Measurements from ENCODE around the gene FJX1.
"Not testable (repeated sequence)": the region's sequence is repeated elsewhere in the genome, so short reads cannot be mapped to it uniquely, and the experiment has no call there.

The FJX1 gene

GRCh38 chr11:35635933-35636332, 17.7 kb downstream of the FJX1 start:
- no peak for DNase-seq

- DNase-seq = no peak
Observed at GRCh38 chr11:35639591-35640179, 21.4 kb downstream of the FJX1 start.

GRCh38 chr11:35641171-35641897, 23.1 kb downstream of the FJX1 start:
- no peak for DNase-seq

- no peak for DNase-seq
Observed at GRCh38 chr11:35641964-35642363, 23.7 kb downstream of the FJX1 start.

- no peak for DNase-seq
Observed at GRCh38 chr11:35647421-35648093, 29.3 kb downstream of the FJX1 start.

GRCh38 chr11:35650006-35650405, 31.7 kb downstream of the FJX1 start:
- no peak for DNase-seq

GRCh38 chr11:35650467-35650866, 32.2 kb downstream of the FJX1 start:
- no peak for DNase-seq

GRCh38 chr11:35651263-35651662, 33.0 kb downstream of the FJX1 start:
- DNase-seq = no peak

GRCh38 chr11:35652786-35653185, 34.5 kb downstream of the FJX1 start:
- not testable (repeated sequence) for DNase-seq

GRCh38 chr11:35654711-35655110, 36.5 kb downstream of the FJX1 start:
- DNase-seq = no peak

GRCh38 chr11:35655254-35655653, 37.0 kb downstream of the FJX1 start:
- no peak for DNase-seq

GRCh38 chr11:35655856-35656255, 37.6 kb downstream of the FJX1 start:
- DNase-seq = no peak

GRCh38 chr11:35658020-35658948, 40.0 kb downstream of the FJX1 start:
- no peak for DNase-seq

- no peak for DNase-seq
Observed at GRCh38 chr11:35661534-35661933, 43.3 kb downstream of the FJX1 start.

- peak; percentile 81 for DNase-seq
Observed at GRCh38 chr11:35662061-35662648, 43.9 kb downstream of the FJX1 start.

GRCh38 chr11:35662649-35663407, 44.6 kb downstream of the FJX1 start, which contains the start of gene TRIM44:
TRIM44 (plus strand) TSS chr11:35662775; CDS start chr11:35663112, 337 bp downstream.
- DNase-seq = peak; percentile 81

GRCh38 chr11:35663408-35663702, 45.1 kb downstream of the FJX1 start:
- DNase-seq = no peak

GRCh38 chr11:35664977-35665441, 46.7 kb downstream of the FJX1 start:
- no peak for DNase-seq

GRCh38 chr11:35667257-35667656, 49.0 kb downstream of the FJX1 start:
- no peak for DNase-seq

GRCh38 chr11:35668350-35668749, 50.1 kb downstream of the FJX1 start:
- not testable (repeated sequence) for DNase-seq
